T-cell (primary cell): ENCODE measurements around the gene TBRG4. TPM values are rescaled to one million over a fixed set of nuclear protein-coding genes. Genes with fewer than 3 reads are reported as not detected.
"Not testable (repeated sequence)": the region's sequence is repeated elsewhere in the genome, so short reads cannot be mapped to it uniquely, and the experiment has no call there.

Experiments used
- ATAC-seq, 4 experiments: fragments of 200-7000 bp in 3 of 4; fragments of 150-1000 bp in 1 of 4; cut with Tn5 transposase; replicated peaks in 1 of 4; 1 replicate in 3 of 4; 2 replicates in 1 of 4; pipeline ENCODE4 v1.10.0; 2021; ENCODE audit warnings: moderate library complexity in 3 of 4, mild to moderate bottlenecking in 2 of 4, moderate number of reproducible peaks in 1 of 4
- CTCF ChIA-PET, 2 donors: fragments of 300-600 bp; sonication (Branson Sonifier 250); formaldehyde crosslinking; loops; one replicate each; lab custom pipeline; 2022; ENCODE audit warnings: antibody characterized with exemption in 2 of 2; lab: Charles Lee
- POLR2A ChIA-PET, 2 donors: fragments of 300-600 bp; sonication (Branson Sonifier 250); formaldehyde crosslinking; loops; one replicate each; lab custom pipeline; 2022; ENCODE audit warnings: antibody characterized with exemption in 2 of 2; lab: Charles Lee
- DNase-seq, 35 experiments: peaks; one replicate each; pipeline versions ENCODE4 v3.0.0 to v3.0.0-alpha.2; 2013 to 2023
- H3K27ac ChIP-seq: one replicate; pipeline ENCODE4 v1.5.1; 2013; ENCODE audit warnings: low read length
- H3K27me3 ChIP-seq, 2 experiments: replicated peaks in 1 of 2; 1 replicate in 1 of 2; 2 replicates in 1 of 2; pipeline versions ENCODE4 v1.6.1 to v1.7.0; 2013; ENCODE audit warnings: low read length in 1 of 2, mixed read lengths in 1 of 2; ENCODE audit not compliant: control insufficient read depth in 2 of 2, insufficient read depth in 2 of 2; ENCODE audit errors: extremely low read depth in 1 of 2
- H3K36me3 ChIP-seq, 2 donors: 1 replicate in 1 of 2; 2 replicates in 1 of 2; pipeline versions ENCODE4 v1.6.1 to v1.7.0; 2013; ENCODE audit warnings: low read length in 1 of 2; ENCODE audit not compliant: control insufficient read depth in 2 of 2, insufficient read depth in 1 of 2; ENCODE audit errors: extremely low read depth in 1 of 2
- H3K4me1 ChIP-seq, 2 experiments: 1 replicate in 1 of 2; 2 replicates in 1 of 2; pipeline versions ENCODE4 v1.6.1 to v1.7.0; 2013; ENCODE audit warnings: low read length in 2 of 2, mixed read lengths in 1 of 2; ENCODE audit not compliant: insufficient read depth in 2 of 2, control insufficient read depth in 1 of 2; ENCODE audit errors: extremely low read depth in 1 of 2
- H3K4me3 ChIP-seq, 2 donors: 1 replicate in 1 of 2; 2 replicates in 1 of 2; pipeline versions ENCODE4 v1.5.1 to v1.7.0; 2013; ENCODE audit warnings: mild to moderate bottlenecking in 2 of 2, low read length in 1 of 2, moderate library complexity in 1 of 2; ENCODE audit not compliant: control insufficient read depth in 1 of 2; ENCODE audit errors: extremely low read depth in 1 of 2
- H3K9me3 ChIP-seq: 2 replicates; pipeline ENCODE4 v1.7.0; 2013
- H3K27ac Mint-ChIP-seq, 2 donors: one replicate each; pipeline ENCODE4 v1.8.0; 2020 to 2021; ENCODE audit warnings: mild to moderate bottlenecking in 2 of 2, mixed read lengths in 2 of 2
- H3K27me3 Mint-ChIP-seq, 2 donors: one replicate each; pipeline ENCODE4 v1.8.0; 2021 to 2022; ENCODE audit warnings: mixed read lengths in 2 of 2
- H3K36me3 Mint-ChIP-seq: one replicate; pipeline ENCODE4 v1.8.0; 2021; ENCODE audit warnings: mixed read lengths
- H3K4me1 Mint-ChIP-seq, 3 donors: one replicate each; pipeline ENCODE4 v1.8.0; 2020 to 2022; ENCODE audit warnings: mixed read lengths in 3 of 3, mild to moderate bottlenecking in 1 of 3
- H3K4me3 Mint-ChIP-seq, 3 donors: one replicate each; pipeline ENCODE4 v1.8.0; 2020 to 2022; ENCODE audit warnings: mild to moderate bottlenecking in 3 of 3, mixed read lengths in 3 of 3, moderate library complexity in 3 of 3
- H3K9me3 Mint-ChIP-seq, 3 donors: one replicate each; pipeline ENCODE4 v1.8.0; 2020 to 2022; ENCODE audit warnings: mixed read lengths in 3 of 3
- WGBS: methylation state at CpG from one replicate; pipeline ENCODE4 v1.1.5; 2013; ENCODE audit warnings: missing lambda C conversion rate; ENCODE audit not compliant: insufficient coverage; 5-methylcytosine and 5-hydroxymethylcytosine counted together
- total RNA-seq, 35 experiments: library from RNA in 6 of 35; stranded (reverse) in 6 of 35; fragments of 120-200 nt in 1 of 35; gene quantifications; one replicate each; pipeline versions ENCODE4 v1.2.1 to v1.2.4 and lab custom pipeline; 2013 to 2026

TBRG4 gene
- total RNA-seq, 5 donors from 2014 or later (not counting 1 experiment from before 2014, with no cell fraction given): 94.3 to 142 (median 122) TPM

GRCh38 chr7:45153861-45154260 lies 42.4 kb upstream of the TBRG4 start:
- H3K36me3 ChIP-seq, ATAC-seq, H3K4me3 ChIP-seq, POLR2A ChIA-PET, H3K9me3 Mint-ChIP-seq, H3K4me3 Mint-ChIP-seq, H3K27ac ChIP-seq, H3K4me1 ChIP-seq, H3K36me3 Mint-ChIP-seq, H3K9me3 ChIP-seq, H3K27ac Mint-ChIP-seq, DNase-seq: not testable (repeated sequence)
- CTCF ChIA-PET: interaction anchor here in 1 of 2 donors (0.5 to 0.7 kb wide), 4 partner anchors 17 to 177 kb away, joined by 3 read pairs; no protein-coding TSS in a partner anchor
- H3K27me3 Mint-ChIP-seq: peaks cover 23 to 43% of the 10 kb centered on the region in 2 donors
- peaks cover 9 to 14% (median 11%) of the 10 kb centered on the region in 3 donors for H3K4me1 Mint-ChIP-seq
- H3K27me3 ChIP-seq: peaks cover 0 to 61% of the 10 kb centered on the region in 2 experiments
- WGBS: no CpG with 5 or more reads among the region's 8 CpGs

- H3K27me3 Mint-ChIP-seq: peaks cover 17 to 41% of the 10 kb centered on the region in 2 donors
- H3K4me3 Mint-ChIP-seq: no peak overlapping the region
- no peaks in the 10 kb centered on the region for H3K9me3 Mint-ChIP-seq
- H3K36me3 Mint-ChIP-seq: no peaks in the 10 kb centered on the region
- Histone ChIP-seq H3K27ac (no peak overlapping the region), H3K4me1 (no peaks in the 10 kb centered on the region), H3K36me3 (no peaks in the 10 kb centered on the region), H3K27me3 (peaks cover 0 to 57% of the 10 kb centered on the region in 2 experiments), H3K4me3 (no peak overlapping the region), H3K9me3 (no peaks in the 10 kb centered on the region)
- no peak for ATAC-seq
- DNase-seq: no peak
- WGBS: 38% methylated on average over 3 of the region's 3 CpGs
- peaks cover 6 to 14% (median 8%) of the 10 kb centered on the region in 3 donors for H3K4me1 Mint-ChIP-seq
- ChIA-PET CTCF (interaction anchor here (1.0 to 1.5 kb wide), 2 partner anchors 25 to 107 kb away, joined by 3 to 4 read pairs; no protein-coding TSS in a partner anchor), POLR2A (no interaction called here)
- no peak overlapping the region for H3K27ac Mint-ChIP-seq
Observed at GRCh38 chr7:45153233-45153632, 41.7 kb upstream of the TBRG4 start.

- ATAC-seq: no peak
- peaks cover 3 to 11% (median 3%) of the 10 kb centered on the region in 3 donors for H3K4me1 Mint-ChIP-seq
- no peak overlapping the region for H3K27ac Mint-ChIP-seq
- H3K4me1 ChIP-seq: no peaks in the 10 kb centered on the region
- H3K27me3 Mint-ChIP-seq: peaks cover 15 to 38% of the 10 kb centered on the region in 2 donors
- H3K27ac ChIP-seq: no peak overlapping the region
- H3K9me3 Mint-ChIP-seq: no peaks in the 10 kb centered on the region
- POLR2A ChIA-PET: interaction anchor here in 1 of 2 donors (0.6 kb wide), 1 partner anchor 442 kb away, joined by 10 read pairs; no protein-coding TSS in a partner anchor
- WGBS: 43% methylated on average over 2 of the region's 3 CpGs
- DNase-seq: no peak
- no peaks in the 10 kb centered on the region for H3K36me3 Mint-ChIP-seq
- no peaks in the 10 kb centered on the region for H3K9me3 ChIP-seq
- H3K36me3 ChIP-seq: no peaks in the 10 kb centered on the region
- CTCF ChIA-PET: interaction anchor here (0.5 to 1.5 kb wide), 2 partner anchors 109 to 322 kb away, joined by 4 to 5 read pairs; no protein-coding TSS in a partner anchor
- no peak overlapping the region for H3K4me3 ChIP-seq
- peaks cover 0 to 56% of the 10 kb centered on the region in 2 experiments for H3K27me3 ChIP-seq
- H3K4me3 Mint-ChIP-seq: no peak overlapping the region
Observed at GRCh38 chr7:45151967-45152366, 40.5 kb upstream of the TBRG4 start.

- H3K27me3 Mint-ChIP-seq: peaks cover 11 to 41% of the 10 kb centered on the region in 2 donors
- CTCF ChIA-PET: no interaction called here
Observed at GRCh38 chr7:45151131-45151684, 39.7 kb upstream of the TBRG4 start.

GRCh38 chr7:45150199-45150598 lies 38.7 kb upstream of the TBRG4 start:
- peaks cover 11 to 34% of the 10 kb centered on the region in 2 donors for H3K27me3 Mint-ChIP-seq
- H3K9me3 ChIP-seq: no peaks in the 10 kb centered on the region
- ChIA-PET CTCF (no interaction called here), POLR2A (no interaction called here)
- H3K27ac Mint-ChIP-seq: no peak overlapping the region
- H3K36me3 ChIP-seq: no peaks in the 10 kb centered on the region
- WGBS: 65% methylated on average over 4 of the region's 11 CpGs
- no peaks in the 10 kb centered on the region for H3K36me3 Mint-ChIP-seq
- H3K4me1 ChIP-seq: no peaks in the 10 kb centered on the region
- H3K4me3 Mint-ChIP-seq: no peak overlapping the region
- peaks cover 0 to 56% of the 10 kb centered on the region in 2 experiments for H3K27me3 ChIP-seq
- no peaks in the 10 kb centered on the region for H3K9me3 Mint-ChIP-seq
- peaks cover 0 to 7% (median 3%) of the 10 kb centered on the region in 3 donors for H3K4me1 Mint-ChIP-seq
- H3K4me3 ChIP-seq: no peak overlapping the region
- no peak for ATAC-seq
- H3K27ac ChIP-seq: no peak overlapping the region
- no peak for DNase-seq

More at GRCh38 chr7:45151131-45151684, 39.7 kb upstream of the TBRG4 start:
- Mint-ChIP-seq H3K4me1 (peaks cover 0 to 7% (median 3%) of the 10 kb centered on the region in 3 donors), H3K27ac (no peak overlapping the region), H3K4me3 (no peak overlapping the region), H3K36me3 (no peaks in the 10 kb centered on the region), H3K9me3 (no peaks in the 10 kb centered on the region)
- no peak for DNase-seq
- Histone ChIP-seq H3K36me3 (no peaks in the 10 kb centered on the region), H3K27ac (no peak overlapping the region), H3K27me3 (peaks cover 0 to 56% of the 10 kb centered on the region in 2 experiments), H3K4me1 (no peaks in the 10 kb centered on the region), H3K9me3 (no peaks in the 10 kb centered on the region), H3K4me3 (no peak overlapping the region)
- POLR2A ChIA-PET: no interaction called here
- ATAC-seq: no peak
- 75% methylated on average over 5 of the region's 9 CpGs for WGBS

GRCh38 chr7:45149606-45150005 lies 38.1 kb upstream of the TBRG4 start:
- ChIA-PET POLR2A (no interaction called here), CTCF (no interaction called here)
- Mint-ChIP-seq H3K36me3 (no peaks in the 10 kb centered on the region), H3K27me3 (peaks cover 14 to 30% of the 10 kb centered on the region in 2 donors), H3K27ac (no peak overlapping the region), H3K4me1 (peaks cover 0 to 3% (median 2%) of the 10 kb centered on the region in 3 donors), H3K9me3 (no peaks in the 10 kb centered on the region), H3K4me3 (no peak overlapping the region)
- no peaks in the 10 kb centered on the region for H3K9me3 ChIP-seq
- peaks cover 0 to 54% of the 10 kb centered on the region in 2 experiments for H3K27me3 ChIP-seq
- H3K27ac ChIP-seq: no peak overlapping the region
- WGBS: 10% methylated on average over 1 of the region's 5 CpGs
- H3K4me1 ChIP-seq: no peaks in the 10 kb centered on the region
- no peak for DNase-seq
- H3K36me3 ChIP-seq: no peaks in the 10 kb centered on the region
- ATAC-seq: no peak
- H3K4me3 ChIP-seq: no peak overlapping the region
